ENCODE data around the gene LRRC75A.

LRRC75A gene

GRCh38 chr17:16493531-16494046 lies 1.6 kb upstream of the LRRC75A start:
- peak; percentile 62 for DNase-seq (ENCODE audit: low spot score)

GRCh38 chr17:16492613-16493530 lies 879 bp upstream of the LRRC75A start:
- DNase-seq (ENCODE audit: low spot score): no peak

GRCh38 chr17:16491131-16491702 lies 776 bp downstream of the LRRC75A start:
- no peak for DNase-seq (ENCODE audit: low spot score)

GRCh38 chr17:16489431-16489830 lies 2.6 kb downstream of the LRRC75A start:
- DNase-seq (ENCODE audit: low spot score): no peak

GRCh38 chr17:16488968-16489337 lies 3.0 kb downstream of the LRRC75A start:
- DNase-seq (ENCODE audit: low spot score): no peak

- no peak for DNase-seq (ENCODE audit: low spot score)
Measured at GRCh38 chr17:16488186-16488967, 3.6 kb downstream of the LRRC75A start.

GRCh38 chr17:16486373-16487250 lies 5.4 kb downstream of the LRRC75A start:
- no peak for DNase-seq (ENCODE audit: low spot score)

- no peak for DNase-seq (ENCODE audit: low spot score)
Measured at GRCh38 chr17:16484445-16485175, 7.4 kb downstream of the LRRC75A start.

- DNase-seq (ENCODE audit: low spot score): no peak
Measured at GRCh38 chr17:16483021-16483645, 8.9 kb downstream of the LRRC75A start.

- no peak for DNase-seq (ENCODE audit: low spot score)
Measured at GRCh38 chr17:16482253-16482652, 9.7 kb downstream of the LRRC75A start.

- DNase-seq (ENCODE audit: low spot score): no peak
Measured at GRCh38 chr17:16480995-16481394, 11.0 kb downstream of the LRRC75A start.

GRCh38 chr17:16479264-16479663 lies 12.7 kb downstream of the LRRC75A start:
- no peak for DNase-seq (ENCODE audit: low spot score)

- DNase-seq (ENCODE audit: low spot score): no peak
Measured at GRCh38 chr17:16478649-16479048, 13.3 kb downstream of the LRRC75A start.

- DNase-seq (ENCODE audit: low spot score): no peak
Measured at GRCh38 chr17:16477666-16478065, 14.3 kb downstream of the LRRC75A start.

GRCh38 chr17:16477255-16477654 lies 14.7 kb downstream of the LRRC75A start:
- no peak for DNase-seq (ENCODE audit: low spot score)

GRCh38 chr17:16475179-16475704 lies 16.8 kb downstream of the LRRC75A start:
- DNase-seq (ENCODE audit: low spot score): no peak

GRCh38 chr17:16474012-16474725 lies 17.8 kb downstream of the LRRC75A start:
- DNase-seq (ENCODE audit: low spot score): no peak

GRCh38 chr17:16473044-16474011 lies 18.7 kb downstream of the LRRC75A start:
- no peak for DNase-seq (ENCODE audit: low spot score)

All from hematopoietic multipotent progenitor cell treated with erythropoietin and hydrocortisone succinate and interleukin-3 and kit ligand, for 15 days (in vitro differentiated cells).